ENCODE results near the gene POLR1E.
"Not testable (repeated sequence)": the region's sequence is repeated elsewhere in the genome, so short reads cannot be mapped to it uniquely, and the experiment has no call there.

The POLR1E gene

GRCh38 chr9:37507566-37508134 is 21.9 kb downstream of the POLR1E start:
- DNase-seq = no peak

GRCh38 chr9:37508135-37508833 is 22.5 kb downstream of the POLR1E start:
- DNase-seq = no peak

GRCh38 chr9:37508834-37509206 is 23.1 kb downstream of the POLR1E start:
- no peak for DNase-seq

- no peak for DNase-seq
Observed at GRCh38 chr9:37509536-37509935, 23.8 kb downstream of the POLR1E start.

GRCh38 chr9:37510053-37510452 is 24.3 kb downstream of the POLR1E start:
- DNase-seq = not testable (repeated sequence)

GRCh38 chr9:37511016-37512010 is 25.6 kb downstream of the POLR1E start:
- no peak for DNase-seq

- DNase-seq = no peak
Observed at GRCh38 chr9:37512437-37512836, 26.7 kb downstream of the POLR1E start.

GRCh38 chr9:37514415-37514814 is 28.7 kb downstream of the POLR1E start:
- not testable (repeated sequence) for DNase-seq

GRCh38 chr9:37514999-37515398 is 29.3 kb downstream of the POLR1E start:
- no peak for DNase-seq

GRCh38 chr9:37515620-37516258 is 30.0 kb downstream of the POLR1E start:
- no peak for DNase-seq

- DNase-seq = no peak
Observed at GRCh38 chr9:37517923-37518322, 32.2 kb downstream of the POLR1E start.

GRCh38 chr9:37520641-37521040 is 34.9 kb downstream of the POLR1E start:
- DNase-seq = no peak

- no peak for DNase-seq
Observed at GRCh38 chr9:37521111-37521510, 35.4 kb downstream of the POLR1E start.

- no peak for DNase-seq
Observed at GRCh38 chr9:37522971-37523370, 37.2 kb downstream of the POLR1E start.

GRCh38 chr9:37523916-37524315 is 38.2 kb downstream of the POLR1E start:
- no peak for DNase-seq

GRCh38 chr9:37528652-37529471 is 43.1 kb downstream of the POLR1E start:
- no peak for DNase-seq

- no peak for DNase-seq
Observed at GRCh38 chr9:37531699-37532098, 46.0 kb downstream of the POLR1E start.

- DNase-seq = no peak
Observed at GRCh38 chr9:37534412-37534811, 48.7 kb downstream of the POLR1E start.

- DNase-seq = no peak
Observed at GRCh38 chr9:37534901-37535300, 49.2 kb downstream of the POLR1E start.

GRCh38 chr9:37538099-37538498 is 52.4 kb downstream of the POLR1E start:
- DNase-seq = no peak

GRCh38 chr9:37539634-37540033 is 53.9 kb downstream of the POLR1E start:
- no peak for DNase-seq

GRCh38 chr9:37540634-37541033 is 54.9 kb downstream of the POLR1E start:
- DNase-seq = no peak

All from NCI-H2171 treated with DMSO at 0.1 percent for 48 hours (cell line).